DMS 273 treated with DMSO at 0.1 percent for 48 hours (cell line): ENCODE results near the gene PTPRT.

Experiments
- DNase-seq: peaks from one replicate; lab custom pipeline; 2025; lab: John Stamatoyannopoulos, UW

The PTPRT gene

GRCh38 chr20:42549496-42549895, 640.2 kb downstream of the PTPRT start:
- DNase-seq: no peak

- no peak for DNase-seq
These were observed 644.8 kb downstream of the PTPRT start for GRCh38 chr20:42544926-42545325.

GRCh38 chr20:42532831-42533230, 656.9 kb downstream of the PTPRT start:
- no peak for DNase-seq

- no peak for DNase-seq
These were observed 658.2 kb downstream of the PTPRT start for GRCh38 chr20:42531508-42531961.

GRCh38 chr20:42530855-42531448, 658.8 kb downstream of the PTPRT start:
- DNase-seq: peak; percentile 5

- DNase-seq: no peak
These were observed 659.5 kb downstream of the PTPRT start for GRCh38 chr20:42530191-42530590.

GRCh38 chr20:42524058-42524457, 665.6 kb downstream of the PTPRT start:
- no peak for DNase-seq

- DNase-seq: no peak
These were observed 673.0 kb downstream of the PTPRT start for GRCh38 chr20:42516692-42517091.

- DNase-seq: no peak
These were observed 679.0 kb downstream of the PTPRT start for GRCh38 chr20:42510686-42511085.

- no peak for DNase-seq
These were observed 681.8 kb downstream of the PTPRT start for GRCh38 chr20:42507874-42508273.

GRCh38 chr20:42506397-42506796, 683.3 kb downstream of the PTPRT start:
- DNase-seq: no peak

- no peak for DNase-seq
These were observed 687.1 kb downstream of the PTPRT start for GRCh38 chr20:42502591-42502990.

GRCh38 chr20:42496595-42496994, 693.1 kb downstream of the PTPRT start:
- no peak for DNase-seq

- DNase-seq: no peak
These were observed 695.4 kb downstream of the PTPRT start for GRCh38 chr20:42494290-42494689.

- no peak for DNase-seq
These were observed 696.7 kb downstream of the PTPRT start for GRCh38 chr20:42493001-42493400.

GRCh38 chr20:42492290-42492689, 697.4 kb downstream of the PTPRT start:
- no peak for DNase-seq

- no peak for DNase-seq
These were observed 704.1 kb downstream of the PTPRT start for GRCh38 chr20:42485556-42485955.

- DNase-seq: no peak
These were observed 704.8 kb downstream of the PTPRT start for GRCh38 chr20:42484790-42485375.

GRCh38 chr20:42484335-42484734, 705.4 kb downstream of the PTPRT start:
- DNase-seq: no peak

GRCh38 chr20:42483730-42484303, 705.9 kb downstream of the PTPRT start:
- DNase-seq: no peak

- no peak for DNase-seq
These were observed 706.9 kb downstream of the PTPRT start for GRCh38 chr20:42482808-42483207.

GRCh38 chr20:42475773-42476172, 713.9 kb downstream of the PTPRT start:
- DNase-seq: no peak

- no peak for DNase-seq
These were observed 715.1 kb downstream of the PTPRT start for GRCh38 chr20:42474646-42475045.

- DNase-seq: no peak
These were observed 717.5 kb downstream of the PTPRT start for GRCh38 chr20:42472198-42472597.
